IMR-90 (cell line): ENCODE results near the gene CHST8.

Experiments used
- CEBPB ChIP-seq: IDR thresholded peaks from 2 replicates; pipeline ENCODE4 v1.6.1; 2012; ENCODE audit warnings: low read depth, low read length, improper control_type of control experiment
- CHD1 ChIP-seq: IDR thresholded peaks from 2 replicates; pipeline ENCODE4 v1.6.1; 2012; ENCODE audit warnings: low read depth, low read length, improper control_type of control experiment
- FOS ChIP-seq: fragments of 150-350 bp; IDR thresholded peaks from 2 replicates; pipeline ENCODE4 v1.6.1; 2016; ENCODE audit warnings: low read depth, low read length
- MAFK ChIP-seq: IDR thresholded peaks from 2 replicates; pipeline ENCODE4 v1.6.1; 2012; ENCODE audit warnings: low read depth, low read length, improper control_type of control experiment
- NFE2L2 ChIP-seq: fragments of 150-350 bp; IDR thresholded peaks from 2 replicates; pipeline ENCODE4 v1.6.1; 2016; ENCODE audit warnings: low read depth, mild to moderate bottlenecking, low read length
- POLR2A ChIP-seq: IDR thresholded peaks from 2 replicates; pipeline ENCODE4 v1.6.1; 2012; ENCODE audit warnings: mild to moderate bottlenecking, low read depth, low read length
- RAD21 ChIP-seq: IDR thresholded peaks from 2 replicates; pipeline ENCODE4 v1.6.1; 2012; ENCODE audit warnings: low read length, improper control_type of control experiment
- RCOR1 ChIP-seq: IDR thresholded peaks from 2 replicates; pipeline ENCODE4 v1.6.1; 2012; ENCODE audit warnings: mild to moderate bottlenecking, low read length, improper control_type of control experiment; ENCODE audit not compliant: insufficient replicate concordance
- RFX5 ChIP-seq: IDR thresholded peaks from 2 replicates; pipeline ENCODE4 v1.8.0; 2012; ENCODE audit warnings: low read depth, mild to moderate bottlenecking, low read length, moderate library complexity
- SMC3 ChIP-seq: fragments of 150-350 bp; IDR thresholded peaks from 2 replicates; pipeline ENCODE4 v1.6.1; 2016; ENCODE audit warnings: low read depth, mild to moderate bottlenecking, antibody characterized with exemption, low read length, moderate library complexity
- TF ChIP-seq, protein P1 (sequence below): conservative IDR thresholded peaks from 2 replicates; pipeline ENCODE4 v1.5.1; 2012; ENCODE audit warnings: mild to moderate bottlenecking, low read depth, low read length, improper control_type of control experiment
- TF ChIP-seq, protein P2 (sequence below): fragments of 150-350 bp; IDR thresholded peaks from 2 replicates; pipeline ENCODE4 v1.6.1; 2017; ENCODE audit warnings: mild to moderate bottlenecking, antibody characterized with exemption, low read length, low read depth

DNA sequence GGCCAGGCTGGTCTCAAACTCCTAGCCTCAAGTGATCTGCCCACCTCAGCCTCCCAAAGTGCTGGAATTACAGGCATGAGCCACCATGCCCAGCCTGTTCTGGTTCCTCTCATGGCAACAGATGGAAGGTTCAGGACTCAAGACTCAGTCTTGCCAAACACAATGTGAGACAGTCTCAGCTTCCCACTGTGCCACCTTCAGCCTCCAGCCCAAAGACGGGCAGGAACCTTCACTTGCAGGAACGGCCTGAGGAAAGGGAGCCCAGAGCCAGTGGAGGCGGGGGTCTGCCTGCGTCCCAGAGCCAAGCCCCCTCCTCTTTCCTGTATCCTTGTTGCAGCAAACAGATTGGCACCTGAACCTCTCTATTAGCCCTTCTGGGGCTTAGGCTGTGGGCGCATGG is 2.9 kb upstream of the CHST8 start:
- TF ChIP-seq POLR2A = no peak
- TF ChIP-seq, protein P1, sequence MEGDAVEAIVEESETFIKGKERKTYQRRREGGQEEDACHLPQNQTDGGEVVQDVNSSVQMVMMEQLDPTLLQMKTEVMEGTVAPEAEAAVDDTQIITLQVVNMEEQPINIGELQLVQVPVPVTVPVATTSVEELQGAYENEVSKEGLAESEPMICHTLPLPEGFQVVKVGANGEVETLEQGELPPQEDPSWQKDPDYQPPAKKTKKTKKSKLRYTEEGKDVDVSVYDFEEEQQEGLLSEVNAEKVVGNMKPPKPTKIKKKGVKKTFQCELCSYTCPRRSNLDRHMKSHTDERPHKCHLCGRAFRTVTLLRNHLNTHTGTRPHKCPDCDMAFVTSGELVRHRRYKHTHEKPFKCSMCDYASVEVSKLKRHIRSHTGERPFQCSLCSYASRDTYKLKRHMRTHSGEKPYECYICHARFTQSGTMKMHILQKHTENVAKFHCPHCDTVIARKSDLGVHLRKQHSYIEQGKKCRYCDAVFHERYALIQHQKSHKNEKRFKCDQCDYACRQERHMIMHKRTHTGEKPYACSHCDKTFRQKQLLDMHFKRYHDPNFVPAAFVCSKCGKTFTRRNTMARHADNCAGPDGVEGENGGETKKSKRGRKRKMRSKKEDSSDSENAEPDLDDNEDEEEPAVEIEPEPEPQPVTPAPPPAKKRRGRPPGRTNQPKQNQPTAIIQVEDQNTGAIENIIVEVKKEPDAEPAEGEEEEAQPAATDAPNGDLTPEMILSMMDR = no peak
- TF ChIP-seq CHD1 = no peak
- TF ChIP-seq RFX5 = no peak
- TF ChIP-seq RCOR1 = no peak
- no peak for TF ChIP-seq MAFK
- no peak for TF ChIP-seq CEBPB
- no peak for TF ChIP-seq FOS
- no peak for TF ChIP-seq RAD21
- TF ChIP-seq, protein P2, sequence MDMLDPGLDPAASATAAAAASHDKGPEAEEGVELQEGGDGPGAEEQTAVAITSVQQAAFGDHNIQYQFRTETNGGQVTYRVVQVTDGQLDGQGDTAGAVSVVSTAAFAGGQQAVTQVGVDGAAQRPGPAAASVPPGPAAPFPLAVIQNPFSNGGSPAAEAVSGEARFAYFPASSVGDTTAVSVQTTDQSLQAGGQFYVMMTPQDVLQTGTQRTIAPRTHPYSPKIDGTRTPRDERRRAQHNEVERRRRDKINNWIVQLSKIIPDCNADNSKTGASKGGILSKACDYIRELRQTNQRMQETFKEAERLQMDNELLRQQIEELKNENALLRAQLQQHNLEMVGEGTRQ = no peak
- no peak for TF ChIP-seq SMC3
- TF ChIP-seq NFE2L2 = no peak
